Left renal cortex interstitium (tissue), 4 donors: Measurements from ENCODE around the gene SUSD2. TPM values are rescaled to one million over a fixed set of nuclear protein-coding genes. Genes with fewer than 3 reads are reported as not detected.
"Not testable (repeated sequence)": the region's sequence is repeated elsewhere in the genome, so short reads cannot be mapped to it uniquely, and the experiment has no call there.

ENCODE experiments used
- DNase-seq, 4 donors: peaks; one replicate each; pipeline ENCODE4 v3.0.0-alpha.2; 2013; ENCODE audit warnings: low read depth in 4 of 4, low spot score in 2 of 4, missing footprints in 1 of 4
- polyA plus RNA-seq, 4 donors: library from polyadenylated mRNA; unstranded; fragments of 120-200 nt; gene quantifications; one replicate each; pipeline ENCODE4 v1.2.1, GENCODE V29; 2013; ENCODE audit not compliant: insufficient read length in 4 of 4

SUSD2 gene
- polyA plus RNA-seq, 4 donors, result 12.4 to 25.9 (median 16.0) TPM

DNA sequence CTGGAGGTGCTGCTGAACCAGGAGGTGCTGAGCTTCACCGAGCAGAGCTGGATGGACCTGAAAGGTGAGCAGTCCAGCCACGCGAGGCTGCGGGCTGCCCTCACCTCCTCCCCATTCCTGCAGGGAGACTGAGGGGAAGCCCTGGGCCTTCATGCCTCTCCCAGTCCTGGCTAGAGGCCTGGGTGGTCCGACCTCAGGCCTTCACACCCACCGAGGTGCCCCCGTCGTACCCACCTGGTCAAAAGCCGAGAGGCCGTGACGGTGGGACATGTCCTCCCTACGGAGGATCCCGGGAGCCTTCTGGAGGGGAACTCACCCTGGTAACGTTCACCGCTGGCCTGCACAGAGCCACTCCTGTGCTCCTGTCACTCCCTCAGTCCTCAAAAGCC is 5.1 kb downstream of the SUSD2 start:
- DNase-seq, result no peak

DNA sequence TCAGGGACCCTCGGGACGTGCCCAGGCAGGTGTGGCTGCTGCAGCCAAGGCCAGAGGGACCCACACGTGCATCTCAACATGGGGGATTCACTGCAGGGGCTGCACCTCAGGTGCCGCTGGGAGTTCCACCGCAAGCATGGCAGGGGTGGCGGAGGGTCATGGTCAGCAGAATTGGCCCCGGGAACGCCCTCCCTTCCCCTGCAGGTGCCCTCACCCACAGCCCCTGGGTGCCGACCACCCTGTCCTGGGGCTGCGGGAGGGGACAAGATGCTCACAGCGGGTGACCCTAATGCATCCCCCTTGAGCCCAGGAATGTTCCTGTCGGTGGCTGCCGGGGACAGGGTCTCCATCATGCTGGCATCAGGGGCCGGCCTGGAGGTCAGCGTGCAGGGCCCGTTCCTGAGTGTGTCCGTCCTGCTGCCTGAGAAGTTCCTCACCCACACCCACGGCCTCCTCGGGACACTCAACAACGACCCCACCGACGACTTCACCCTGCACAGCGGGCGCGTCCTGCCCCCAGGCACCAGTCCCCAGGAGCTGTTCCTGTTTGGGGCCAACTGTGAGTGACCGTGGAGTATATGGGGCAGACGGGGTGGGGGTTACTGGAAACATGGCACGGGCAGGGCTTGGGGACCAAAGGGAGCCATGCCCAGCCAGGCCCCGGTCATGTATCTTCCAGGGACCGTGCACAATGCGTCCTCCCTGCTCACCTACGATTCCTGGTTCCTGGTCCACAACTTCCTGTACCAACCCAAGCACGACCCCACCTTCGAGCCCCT is 5.8 kb downstream of the SUSD2 start:
- DNase-seq, result no peak

DNA sequence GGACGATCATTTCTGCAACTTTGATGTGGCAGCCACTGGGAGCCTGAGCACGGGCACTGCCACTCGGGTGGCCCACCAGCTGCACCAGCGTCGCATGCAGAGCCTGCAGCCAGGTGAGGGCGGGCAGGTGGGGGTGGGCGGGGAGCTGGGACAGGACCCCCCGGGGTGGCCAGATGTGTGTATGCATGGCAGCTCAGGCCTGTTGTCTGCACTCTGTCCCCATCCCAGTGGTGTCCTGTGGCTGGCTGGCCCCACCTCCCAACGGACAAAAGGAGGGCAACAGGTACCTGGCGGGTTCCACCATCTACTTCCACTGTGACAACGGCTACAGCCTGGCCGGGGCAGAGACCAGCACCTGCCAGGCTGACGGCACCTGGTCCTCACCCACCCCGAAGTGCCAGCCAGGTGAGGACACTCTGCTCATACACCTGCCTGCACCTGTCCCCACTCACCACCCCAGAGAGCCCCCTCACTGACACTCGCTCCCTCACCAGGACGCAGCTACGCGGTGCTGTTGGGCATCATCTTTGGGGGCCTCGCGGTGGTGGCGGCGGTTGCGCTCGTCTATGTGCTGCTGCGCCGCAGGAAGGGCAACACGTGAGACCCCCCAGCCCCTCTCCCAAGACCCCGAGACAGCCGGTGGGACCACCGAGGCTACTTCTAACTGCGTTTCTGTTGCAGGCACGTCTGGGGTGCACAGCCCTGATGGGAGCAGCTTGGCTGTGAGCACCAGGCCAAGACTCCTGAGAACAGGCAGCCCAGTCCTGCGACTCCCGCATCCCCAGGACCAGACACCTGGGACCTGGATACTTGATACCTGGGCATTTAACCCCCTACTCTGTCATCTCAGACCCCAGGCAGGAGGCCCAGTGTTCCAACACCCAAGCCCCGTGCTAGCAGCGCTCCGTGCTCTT is 6.7 kb downstream of the SUSD2 start:
- DNase-seq, result no peak

DNA sequence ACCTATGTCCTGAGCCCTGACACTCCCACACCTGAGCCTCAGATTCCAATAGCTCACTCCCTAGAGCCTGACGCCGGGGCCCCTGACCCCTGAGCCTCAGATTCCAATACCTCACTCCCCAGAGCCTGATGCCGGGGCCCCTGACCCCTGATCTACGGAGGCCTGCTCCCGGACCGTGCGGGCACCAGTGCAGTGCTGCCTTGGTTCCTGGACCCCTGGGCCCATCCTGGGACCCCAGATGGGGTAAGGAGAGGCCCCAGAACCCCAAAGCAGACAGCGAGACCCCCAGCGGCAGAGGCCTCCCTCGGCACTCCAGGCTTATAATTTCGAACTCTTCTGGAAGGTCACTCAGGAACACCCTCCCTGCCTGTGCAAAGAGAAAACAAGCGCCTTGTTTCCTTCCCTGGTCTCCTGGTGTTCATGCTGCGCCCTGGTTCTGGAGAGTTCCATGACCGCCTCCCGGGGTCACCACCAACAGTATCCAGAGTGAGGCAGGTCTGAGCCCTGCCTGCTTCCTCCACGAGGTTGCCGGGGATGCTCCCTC is 7.5 kb downstream of the SUSD2 start:
- no peak for DNase-seq

DNA sequence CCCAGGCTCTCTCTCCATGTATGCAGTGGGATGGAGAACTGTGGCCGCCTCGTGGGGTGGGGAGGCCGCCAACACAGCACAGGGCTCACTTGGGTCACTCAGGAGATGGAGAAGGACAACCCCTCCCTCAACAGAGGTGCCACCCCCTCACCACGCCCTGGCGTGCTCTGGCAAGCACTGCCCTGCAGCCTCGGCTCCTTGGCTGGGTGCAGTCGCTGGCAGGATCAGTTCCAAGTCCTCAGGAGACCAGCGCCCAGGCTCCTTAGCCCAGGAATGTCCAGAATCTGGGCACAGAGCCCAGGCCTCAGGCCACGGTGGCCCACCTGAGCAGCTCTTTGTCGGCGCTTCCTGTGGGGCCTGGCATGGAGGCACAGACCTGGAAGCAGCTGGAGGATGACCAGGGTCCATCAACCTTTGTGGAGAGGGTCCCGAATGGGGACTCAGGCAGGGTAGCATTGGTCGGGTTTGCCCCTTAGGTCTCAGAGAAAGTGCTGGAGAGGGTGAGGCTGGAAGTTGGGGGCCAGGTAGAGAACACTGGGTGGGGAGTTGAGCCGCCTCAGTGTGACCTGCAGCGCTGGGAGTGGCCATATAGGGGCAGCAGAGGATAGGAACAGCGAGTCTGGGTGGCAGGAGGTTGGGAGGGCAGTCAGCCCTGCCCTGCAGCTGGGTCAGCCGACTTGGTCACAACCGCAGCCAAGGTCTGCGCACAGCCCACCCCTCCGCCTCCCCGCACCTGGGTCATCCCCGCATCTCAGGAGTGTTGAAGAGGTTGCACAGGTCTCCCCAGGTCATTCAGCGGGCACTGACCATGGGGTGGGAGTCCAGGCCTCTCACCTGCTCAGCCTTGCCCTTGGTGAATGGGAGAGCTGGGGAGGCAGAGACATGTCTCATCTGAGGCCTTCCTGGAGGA is 8.2 kb downstream of the SUSD2 start:
- no peak for DNase-seq

DNA sequence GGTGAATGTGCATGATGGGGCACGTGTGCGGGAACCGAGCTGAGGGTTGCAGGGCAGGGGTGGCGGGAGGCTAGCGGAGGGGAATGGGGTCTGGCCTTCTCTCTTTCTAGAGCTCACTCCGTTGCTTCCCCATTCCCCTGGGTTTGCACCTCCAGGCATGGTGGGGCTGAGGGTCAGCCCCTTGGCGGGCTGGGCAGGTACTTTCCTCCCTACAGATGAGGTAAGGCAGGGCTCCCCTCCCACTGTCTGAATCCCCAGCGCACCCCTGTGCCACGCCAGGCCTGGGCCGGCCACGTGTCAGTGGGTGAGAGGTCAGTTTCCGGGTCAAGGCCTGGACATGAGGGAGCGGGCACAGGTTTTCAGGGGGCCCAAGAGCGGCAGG is 8.9 kb downstream of the SUSD2 start:
- DNase-seq, result no peak

DNA sequence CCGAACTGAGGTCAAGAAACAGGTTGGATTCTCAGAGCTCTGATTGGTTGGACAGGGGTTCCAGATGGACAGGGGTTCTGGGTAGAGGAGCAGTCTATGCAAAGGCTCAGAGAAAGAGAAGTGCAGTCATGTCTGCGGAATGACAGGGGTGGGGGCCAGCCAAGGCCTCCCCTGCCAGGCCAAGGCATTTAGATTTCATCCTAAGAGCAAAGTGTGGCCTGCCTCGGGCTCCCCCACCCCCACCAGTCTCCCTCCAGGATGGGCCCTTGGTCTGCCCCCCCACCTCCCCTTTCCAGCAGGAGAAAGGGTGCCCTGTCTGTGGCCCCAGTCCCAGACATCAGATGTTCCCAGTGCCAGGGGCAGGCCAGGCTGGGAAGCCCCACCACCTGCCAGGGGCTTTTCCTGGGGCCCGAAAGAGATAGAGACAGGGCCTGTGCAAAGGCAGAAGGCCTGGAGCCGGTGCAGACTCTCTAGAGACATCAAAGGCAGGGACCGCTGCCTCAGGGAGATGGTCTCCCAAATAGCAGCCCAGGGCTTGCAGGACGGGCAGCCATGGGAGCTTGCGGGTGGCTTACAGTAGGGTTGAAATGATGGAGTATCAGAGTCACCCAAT is 9.4 kb downstream of the SUSD2 start:
- no peak for DNase-seq

DNA sequence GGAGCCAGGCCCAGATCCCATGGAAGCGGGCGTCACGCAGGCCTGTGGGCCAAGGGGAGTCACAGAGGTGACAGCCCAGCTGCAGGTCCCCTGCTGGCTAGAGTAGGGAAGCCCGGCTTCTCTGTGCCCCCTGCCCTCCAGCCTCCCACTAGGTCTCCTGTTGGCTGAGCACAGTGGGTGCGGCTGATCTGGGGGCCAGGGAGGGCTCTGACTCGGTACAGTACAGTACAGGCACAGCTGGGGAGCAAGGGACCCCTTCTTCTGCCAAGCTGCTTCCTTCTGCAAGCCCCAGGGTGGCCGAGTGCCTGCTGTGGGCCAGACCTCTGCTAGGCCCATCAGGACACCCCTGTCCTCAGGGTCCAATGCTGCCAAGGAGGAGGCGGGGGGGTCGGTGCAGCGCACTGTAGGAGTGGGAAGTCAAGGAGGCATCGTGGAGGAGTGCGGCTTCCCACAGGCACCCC is 10.1 kb downstream of the SUSD2 start:
- no peak for DNase-seq

DNA sequence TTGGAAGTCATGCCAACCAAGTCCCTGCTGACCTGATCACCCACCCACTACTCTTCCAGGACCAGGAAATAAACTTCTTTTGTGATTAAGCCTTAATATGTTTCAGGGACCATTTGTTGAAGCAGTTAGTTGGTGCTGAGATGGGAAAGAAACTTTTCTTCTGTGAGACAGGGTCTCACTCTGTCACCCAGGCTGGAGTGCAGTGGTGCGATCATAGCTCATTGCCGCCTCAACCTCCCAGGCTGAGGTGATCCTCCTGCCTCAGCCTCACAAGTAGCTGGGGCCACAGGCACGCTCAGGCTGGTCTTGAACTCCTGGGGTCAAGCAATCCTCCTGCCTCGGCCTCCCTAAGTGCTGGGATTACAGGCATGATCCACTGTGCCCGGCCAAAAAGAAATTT is 10.6 kb downstream of the SUSD2 start:
- DNase-seq, result no peak

DNA sequence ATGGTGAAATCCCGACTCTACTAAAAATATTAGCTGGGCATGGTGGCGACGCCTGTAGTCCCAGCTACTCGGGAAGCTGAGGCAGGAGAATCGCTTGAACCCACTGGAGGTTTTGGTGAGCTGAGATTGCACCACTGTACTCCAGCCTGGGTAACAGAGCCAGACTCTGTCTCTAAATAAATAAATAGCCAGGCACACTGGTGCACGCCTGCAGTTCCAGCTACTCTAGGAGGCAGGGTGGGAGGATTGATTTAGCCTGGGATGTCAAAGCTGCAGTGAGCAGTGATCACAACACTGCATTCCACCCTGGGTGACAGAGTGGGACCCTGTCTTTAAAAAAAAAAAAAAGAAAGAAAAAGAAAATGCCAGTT is 17.4 kb downstream of the SUSD2 start:
- no peak for DNase-seq

DNA sequence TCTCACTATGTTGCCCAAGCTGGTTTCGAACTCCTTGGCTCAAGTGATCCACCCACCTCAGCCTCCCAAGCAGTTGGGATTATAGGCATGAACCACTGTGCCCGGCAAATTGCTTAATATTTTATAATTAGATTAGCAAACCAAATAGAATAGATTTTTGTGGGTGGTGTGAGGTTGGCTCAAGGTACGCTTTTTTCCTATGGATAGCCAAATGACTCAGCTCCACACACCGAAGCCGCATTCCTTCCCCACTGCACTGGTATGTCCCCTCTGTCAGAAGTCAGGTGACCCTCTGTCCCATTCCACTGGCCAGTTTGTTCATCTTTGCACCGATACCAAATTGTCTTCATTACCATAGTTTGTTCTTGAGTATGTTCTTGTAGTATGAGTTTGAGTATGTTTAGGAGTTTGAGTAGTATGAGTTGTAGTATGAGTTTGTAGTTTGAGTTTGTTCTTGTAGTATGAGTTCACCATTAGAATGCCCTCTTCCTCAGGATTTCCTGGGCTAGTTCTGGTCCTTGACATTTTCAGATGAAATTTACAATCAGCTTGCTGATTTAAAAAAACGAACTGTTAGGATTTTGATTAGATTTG is 19.4 kb downstream of the SUSD2 start:
- DNase-seq, result no peak

DNA sequence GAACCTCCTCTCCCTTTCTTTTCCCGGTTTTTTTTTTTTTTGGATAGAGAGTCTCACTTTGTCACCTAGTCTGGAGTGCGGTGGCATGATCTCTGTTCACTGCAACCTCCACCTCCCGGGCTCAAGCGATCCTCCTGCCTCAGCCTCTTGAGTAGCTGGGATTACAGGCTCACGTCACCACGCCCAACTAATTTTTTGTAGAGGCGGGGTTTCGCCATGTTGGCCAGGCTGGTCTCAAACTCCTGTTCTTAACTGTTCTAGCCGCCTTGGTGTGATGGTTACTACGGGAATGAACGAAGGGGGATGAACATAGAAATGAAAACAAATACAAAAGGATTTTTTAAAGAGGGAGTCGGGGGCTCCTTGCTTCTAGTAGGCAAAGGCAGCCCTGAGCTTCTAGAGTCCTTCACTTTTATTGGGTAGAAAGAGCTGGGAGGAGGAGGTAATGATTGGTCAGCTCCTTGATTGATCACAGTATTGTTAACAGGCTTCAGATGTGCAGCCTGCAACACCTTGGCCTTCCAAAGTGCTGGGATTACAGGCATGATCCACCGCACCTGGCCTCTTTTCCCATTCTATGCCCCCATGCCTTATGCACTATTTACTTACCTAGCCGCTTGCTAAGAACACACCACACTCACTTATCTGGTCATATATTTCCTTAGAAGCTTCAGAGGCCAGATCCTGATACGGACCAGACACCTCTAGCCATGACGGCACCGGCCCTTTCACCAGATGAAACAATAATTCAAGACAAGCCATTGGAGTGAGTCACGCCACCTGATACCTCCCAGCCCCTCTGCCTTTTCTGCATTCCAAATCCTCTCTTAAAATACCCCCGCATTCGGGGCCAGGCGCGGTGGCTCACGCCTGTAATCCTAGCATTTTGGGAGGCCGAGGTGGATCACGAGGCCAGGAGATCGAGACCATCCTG is 20.7 kb downstream of the SUSD2 start:
- DNase-seq, result no peak

DNA sequence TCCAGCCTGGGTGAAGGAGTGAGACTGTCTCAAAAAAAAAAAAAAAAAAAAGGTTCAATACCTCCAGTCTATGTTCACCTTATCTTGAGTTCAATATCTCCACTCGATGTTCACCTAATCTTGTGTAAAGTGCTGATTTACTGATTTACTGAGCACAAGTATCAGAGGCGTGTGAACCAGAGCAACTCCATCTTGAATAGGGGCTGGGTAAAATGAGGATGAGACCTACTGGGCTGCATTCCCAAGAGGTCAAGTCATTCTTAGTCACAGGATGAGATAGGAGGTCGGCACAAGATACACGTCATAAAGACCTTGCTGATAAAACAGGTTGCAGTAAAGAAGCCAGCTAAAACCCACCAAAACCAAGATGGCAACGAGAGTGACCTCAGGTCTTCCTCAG is 22.6 kb downstream of the SUSD2 start:
- not testable (repeated sequence) for DNase-seq

DNA sequence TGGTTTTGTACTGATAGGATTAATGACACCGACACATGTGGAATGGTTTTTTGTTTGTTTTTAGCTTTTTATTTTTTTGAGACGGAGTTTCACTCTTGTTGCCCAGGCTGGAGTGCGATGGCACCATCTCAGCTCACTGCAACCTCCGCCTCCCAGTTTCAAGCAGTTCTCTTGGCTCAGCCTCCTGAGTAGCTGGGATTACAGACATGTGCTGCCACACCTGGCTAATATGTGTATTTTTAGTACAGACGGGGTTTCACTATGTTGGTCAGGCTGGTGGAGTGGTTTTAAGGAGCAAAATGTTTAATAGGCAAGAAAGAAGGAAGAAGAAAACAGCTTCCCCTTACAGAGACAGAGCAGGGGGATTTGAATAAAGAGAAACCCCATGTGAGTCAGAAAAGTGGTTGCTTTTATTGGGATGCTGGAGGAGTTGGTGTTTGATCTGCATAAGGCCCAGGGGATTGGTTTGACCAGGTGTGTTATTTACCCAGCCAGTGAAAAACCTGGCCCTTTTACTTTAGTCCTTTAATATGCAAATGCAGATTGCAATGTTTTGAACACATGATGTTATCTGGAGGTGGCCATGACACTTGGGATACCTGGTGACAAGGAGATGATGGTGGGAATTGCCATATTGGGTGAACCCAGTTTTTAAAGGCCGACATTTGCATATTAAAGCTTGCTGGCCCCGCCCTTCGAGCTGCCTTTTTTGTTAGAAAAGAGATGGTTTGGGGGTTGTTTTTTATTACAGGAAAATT is 24.3 kb downstream of the SUSD2 start:
- no peak for DNase-seq

DNA sequence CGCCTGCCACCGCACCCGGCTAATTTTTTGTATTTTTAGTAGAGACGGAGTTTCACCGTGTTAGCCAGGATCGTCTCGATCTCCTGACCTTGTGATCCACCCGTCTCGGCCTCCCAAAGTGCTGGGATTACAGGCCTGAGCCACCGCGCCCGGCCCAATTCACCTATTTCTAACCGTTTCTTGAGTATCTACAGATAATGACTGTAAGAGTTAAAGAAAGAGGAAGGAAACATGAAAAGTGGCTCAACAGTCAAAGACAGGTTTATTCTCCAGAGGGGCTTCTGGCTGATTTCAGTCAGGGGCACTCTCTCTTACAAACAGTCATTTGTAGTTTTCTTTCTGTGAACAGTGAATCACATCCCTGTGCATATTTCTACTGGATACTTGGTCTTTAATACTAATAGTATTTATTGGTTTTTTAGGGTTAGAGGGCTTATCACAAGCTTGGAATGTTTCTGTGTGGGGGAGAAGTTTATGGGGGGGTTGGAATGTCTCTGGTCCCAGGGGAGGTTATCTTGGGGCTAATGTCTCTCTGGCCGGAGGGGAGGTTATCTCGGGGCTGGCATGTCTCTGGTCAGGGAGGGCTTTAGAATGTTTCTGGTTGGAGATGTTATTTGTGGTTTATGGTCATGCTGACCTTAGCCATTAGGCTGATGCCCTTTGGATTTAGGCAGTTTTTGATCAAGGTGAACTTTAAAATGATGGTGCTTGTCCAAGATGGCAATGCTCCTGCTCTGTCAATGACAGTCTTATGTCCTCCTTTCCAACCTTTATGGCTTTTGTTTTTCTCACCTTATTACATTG is 25.4 kb downstream of the SUSD2 start:
- DNase-seq, result not testable (repeated sequence)

DNA sequence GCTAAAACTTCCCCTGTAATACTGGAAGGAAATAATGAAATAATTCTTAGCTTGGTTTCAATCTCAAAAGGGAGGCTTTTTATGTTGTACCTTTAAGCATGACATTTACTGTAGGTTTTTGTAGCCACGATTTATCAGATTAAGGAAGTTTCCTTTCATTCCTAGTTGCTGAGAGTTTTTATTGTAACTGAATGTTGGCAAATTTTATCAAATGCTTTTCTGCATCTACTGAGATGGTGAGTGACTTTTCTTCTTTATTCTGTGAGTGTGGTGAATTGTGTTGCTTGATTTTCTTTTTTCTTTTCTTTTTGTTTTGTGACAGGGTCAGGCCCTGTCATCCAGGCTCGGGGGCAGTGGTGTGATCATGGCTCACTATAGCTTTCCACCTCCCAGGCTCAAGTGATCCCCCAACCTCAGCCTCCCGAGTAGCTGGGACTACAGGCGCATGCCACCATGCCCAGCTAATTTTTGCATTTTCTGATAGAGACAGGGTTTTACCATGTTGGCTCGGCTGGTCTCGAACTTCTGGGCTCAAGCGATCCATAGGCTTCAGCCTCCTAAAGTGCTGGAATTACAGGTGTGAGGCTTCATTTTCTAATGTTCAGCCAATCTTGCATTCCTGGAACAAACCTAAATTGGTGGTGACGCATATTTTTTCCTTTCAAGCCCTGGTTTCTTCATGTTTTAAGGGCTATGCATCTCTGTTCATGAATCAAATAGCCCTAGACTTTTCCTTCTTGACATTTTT is 26.2 kb downstream of the SUSD2 start:
- DNase-seq, result no peak
